NCI-H2171 (cell line): ENCODE data around the gene FAM131B.
"Not testable (repeated sequence)": the region's sequence is repeated elsewhere in the genome, so short reads cannot be mapped to it uniquely, and the experiment has no call there.

Source experiments
- DNase-seq: peaks from one replicate; lab custom pipeline; 2025; lab: John Stamatoyannopoulos, UW

FAM131B gene

GRCh38 chr7:143394777-143395176 lies 32.3 kb upstream of the FAM131B start:
- no peak for DNase-seq

GRCh38 chr7:143394068-143394467 lies 31.6 kb upstream of the FAM131B start:
- DNase-seq, result no peak

GRCh38 chr7:143393267-143394041 lies 30.9 kb upstream of the FAM131B start:
- DNase-seq, result no peak

GRCh38 chr7:143392875-143393266 lies 30.4 kb upstream of the FAM131B start:
- DNase-seq, result no peak

GRCh38 chr7:143392427-143392826 lies 29.9 kb upstream of the FAM131B start:
- DNase-seq, result not testable (repeated sequence)

DNA sequence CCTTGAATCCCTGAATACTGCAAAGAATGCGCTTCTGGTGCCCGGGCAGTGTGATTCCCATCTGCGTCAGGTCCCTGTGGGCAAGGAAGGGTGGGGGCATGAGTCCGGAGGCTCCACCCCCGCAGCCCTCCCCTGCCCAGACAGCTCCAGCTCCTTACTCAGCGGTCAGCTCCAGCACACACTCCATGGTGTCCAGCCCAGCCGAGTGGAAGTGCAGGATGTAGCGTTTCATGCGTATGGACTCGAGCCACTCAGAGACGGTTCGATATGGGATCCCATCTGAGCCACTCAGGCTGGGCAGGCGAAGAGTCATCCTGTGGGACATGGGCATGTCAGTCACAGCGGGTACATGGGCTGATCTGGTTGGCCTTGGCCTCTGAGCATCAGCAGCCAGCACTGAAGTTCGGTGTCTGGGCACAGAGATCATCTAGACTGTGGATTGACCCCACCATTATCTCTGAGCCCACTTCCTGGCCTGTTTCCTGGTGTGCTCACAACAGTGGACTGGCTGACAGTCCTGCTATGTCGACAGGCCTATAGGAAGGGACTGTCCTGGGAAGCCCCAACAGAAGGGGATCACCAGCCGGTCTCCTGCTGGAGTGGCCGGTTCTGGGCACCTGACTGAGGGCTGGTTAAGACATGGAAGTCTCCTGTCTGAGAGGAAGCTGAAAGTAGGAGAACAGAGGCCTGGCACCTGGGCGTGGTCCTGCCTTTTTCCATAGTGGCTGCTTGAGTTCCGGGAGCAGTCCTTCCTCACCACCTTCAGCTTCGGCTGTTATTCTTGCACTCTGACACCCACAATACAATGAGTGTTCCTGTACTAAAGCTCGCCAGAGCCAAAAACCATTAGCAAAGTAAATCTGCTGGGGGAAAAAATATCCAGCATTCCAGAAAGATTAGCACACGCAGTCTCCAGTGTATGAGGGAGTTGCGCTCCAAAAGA lies 29.2 kb upstream of the FAM131B start:
- DNase-seq, result no peak

GRCh38 chr7:143390773-143391317 lies 28.3 kb upstream of the FAM131B start:
- no peak for DNase-seq

DNA sequence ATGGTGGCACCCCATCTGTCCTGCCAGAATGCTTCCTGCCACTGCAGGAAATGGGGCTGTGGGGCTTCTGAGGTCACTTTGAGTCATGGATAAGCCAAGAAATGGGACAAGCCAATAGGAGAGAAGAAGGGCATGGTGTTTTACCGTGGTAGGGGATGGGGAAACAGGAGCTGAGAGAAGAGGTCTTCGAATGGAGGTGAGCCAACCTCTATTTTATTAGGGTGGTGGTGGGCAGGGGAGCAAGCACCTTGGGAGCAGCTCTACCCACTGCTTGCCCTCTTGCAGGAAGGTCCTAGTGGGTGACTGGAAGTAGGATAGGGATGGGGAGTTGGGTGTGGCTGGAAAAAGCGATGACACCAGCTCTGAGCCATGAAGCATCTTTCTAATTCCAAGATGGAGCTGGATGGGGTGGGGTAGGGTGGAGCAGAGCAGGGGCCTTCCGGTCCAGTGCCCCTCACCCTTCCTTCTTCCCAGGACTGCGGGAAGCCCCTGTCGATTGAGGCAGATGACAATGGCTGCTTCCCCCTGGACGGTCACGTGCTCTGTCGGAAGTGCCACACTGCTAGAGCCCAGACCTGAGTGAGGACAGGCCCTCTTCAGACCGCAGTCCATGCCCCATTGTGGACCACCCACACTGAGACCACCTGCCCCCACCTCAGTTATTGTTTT lies 27.7 kb upstream of the FAM131B start:
- no peak for DNase-seq

DNA sequence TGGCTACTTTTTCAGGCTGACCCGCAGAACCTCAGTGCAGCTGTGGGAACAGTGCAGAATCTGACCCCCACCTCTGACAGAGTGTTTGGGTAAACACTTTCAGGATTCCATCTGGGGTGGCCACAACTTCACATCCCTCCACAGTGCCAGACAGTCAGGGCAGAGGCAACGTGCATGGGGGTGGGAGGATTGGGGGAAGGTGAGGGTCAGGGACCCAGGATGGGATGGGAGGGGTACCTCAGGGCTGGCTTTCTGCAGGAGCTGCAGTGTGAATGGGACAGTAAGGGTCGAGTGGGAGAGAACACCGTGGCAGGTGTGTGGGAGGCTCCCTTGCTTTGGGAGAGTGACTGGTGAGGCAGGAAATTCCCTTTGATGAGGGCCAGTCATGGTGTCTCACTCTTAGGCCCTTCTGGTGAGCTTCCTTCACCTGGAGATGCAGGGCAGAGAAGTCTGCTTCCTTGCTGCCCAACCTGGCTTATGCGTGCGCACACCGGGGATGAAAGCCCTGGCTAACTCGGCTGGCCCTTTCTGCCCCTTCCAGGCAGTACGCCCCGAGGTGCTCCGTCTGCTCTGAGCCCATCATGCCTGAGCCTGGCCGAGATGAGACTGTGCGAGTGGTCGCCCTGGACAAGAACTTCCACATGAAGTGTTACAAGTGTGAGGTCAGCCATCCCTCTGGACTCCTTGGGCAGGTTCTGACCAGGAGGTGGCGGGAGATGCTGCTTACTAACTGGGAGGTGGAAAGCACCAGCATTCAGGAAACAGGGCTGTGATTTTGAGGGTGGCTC lies 27.0 kb upstream of the FAM131B start:
- no peak for DNase-seq

DNA sequence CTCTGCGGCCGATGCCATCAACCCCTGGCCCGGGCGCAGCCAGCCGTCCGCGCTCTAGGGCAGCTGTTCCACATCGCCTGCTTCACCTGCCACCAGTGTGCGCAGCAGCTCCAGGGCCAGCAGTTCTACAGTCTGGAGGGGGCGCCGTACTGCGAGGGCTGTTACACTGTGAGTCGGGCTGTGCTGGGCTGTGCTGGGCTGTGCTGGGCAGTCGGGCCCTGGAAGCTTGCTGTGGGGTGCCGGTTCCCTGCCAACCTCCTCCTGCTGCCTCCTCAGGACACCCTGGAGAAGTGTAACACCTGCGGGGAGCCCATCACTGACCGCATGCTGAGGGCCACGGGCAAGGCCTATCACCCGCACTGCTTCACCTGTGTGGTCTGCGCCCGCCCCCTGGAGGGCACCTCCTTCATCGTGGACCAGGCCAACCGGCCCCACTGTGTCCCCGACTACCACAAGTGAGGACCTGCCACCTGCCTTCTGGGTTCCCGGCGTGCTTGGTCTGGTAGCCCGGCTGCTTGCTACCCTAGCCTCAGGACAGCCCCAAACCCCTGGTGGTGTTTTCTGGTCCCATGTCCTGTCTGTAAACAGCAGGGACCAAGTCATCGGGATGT lies 26.1 kb upstream of the FAM131B start:
- no peak for DNase-seq

- DNase-seq, result no peak
Observed at GRCh38 chr7:143388051-143388450, 25.5 kb upstream of the FAM131B start.

- DNase-seq, result no peak
Observed at GRCh38 chr7:143387156-143387975, 24.9 kb upstream of the FAM131B start.

GRCh38 chr7:143385891-143386781 lies 23.6 kb upstream of the FAM131B start:
- DNase-seq, result no peak

DNA sequence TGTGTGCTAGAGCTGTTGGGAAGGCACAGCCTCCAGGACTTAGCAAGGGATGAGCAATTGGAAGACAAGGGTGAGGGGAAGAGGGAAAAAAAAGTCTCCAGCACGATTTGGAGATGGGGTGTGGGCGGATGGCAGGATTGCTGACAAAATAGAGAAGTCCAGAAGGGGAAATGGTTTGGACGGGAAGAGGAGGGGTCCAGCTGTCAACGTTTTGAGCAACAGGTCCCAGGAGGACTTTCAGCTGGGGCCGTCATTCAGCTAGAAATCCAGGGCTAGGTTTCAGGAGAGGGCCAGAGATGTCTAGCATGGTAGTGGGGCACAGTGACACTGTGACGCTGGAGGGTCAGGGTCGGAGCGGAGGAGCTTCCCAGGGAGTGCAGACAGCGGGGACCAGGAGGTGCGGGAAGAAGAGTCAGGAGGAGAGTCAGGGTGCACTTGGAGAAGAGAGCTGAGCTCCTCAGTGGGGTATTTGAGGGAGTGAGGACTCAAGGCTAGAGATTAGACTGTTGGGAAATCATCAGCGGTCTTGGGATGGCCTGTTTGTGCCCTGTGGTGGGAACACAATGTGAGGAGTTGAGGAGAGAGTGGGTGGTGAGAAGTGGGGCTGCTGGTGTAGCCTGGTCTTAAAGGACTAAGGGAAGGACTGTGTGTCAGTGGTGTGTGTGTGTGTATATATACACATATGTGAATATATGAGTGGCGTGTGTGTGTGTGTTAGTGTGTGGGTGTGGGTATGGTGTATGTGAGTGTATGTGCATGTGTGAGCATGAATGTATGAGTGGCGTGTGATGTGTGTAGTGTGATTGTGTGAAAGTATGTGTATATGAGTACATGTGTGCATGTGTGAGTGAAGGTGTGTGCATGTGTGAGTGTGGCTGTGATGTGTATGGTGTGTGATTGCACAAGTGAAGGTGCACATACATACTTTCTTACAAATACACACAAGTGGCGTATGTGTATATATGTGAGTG lies 22.4 kb upstream of the FAM131B start:
- DNase-seq, result no peak

- DNase-seq, result no peak
Observed at GRCh38 chr7:143384148-143384547, 21.6 kb upstream of the FAM131B start.

DNA sequence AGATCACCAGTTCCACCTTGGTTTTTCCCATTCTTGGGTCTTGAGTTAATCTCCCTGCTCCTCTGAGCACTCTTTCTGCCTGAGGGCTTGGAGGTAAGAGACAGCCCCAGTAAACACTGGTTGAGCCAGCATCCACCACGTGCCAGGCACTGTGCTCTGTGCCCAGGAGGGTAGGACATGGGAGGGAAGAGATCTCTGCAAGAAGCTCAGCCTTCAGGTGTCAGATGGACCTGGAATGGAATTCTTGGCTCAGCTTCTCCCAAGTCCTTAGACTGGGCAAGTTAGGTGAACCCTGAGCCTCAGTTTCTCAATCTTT lies 21.1 kb upstream of the FAM131B start:
- no peak for DNase-seq

DNA sequence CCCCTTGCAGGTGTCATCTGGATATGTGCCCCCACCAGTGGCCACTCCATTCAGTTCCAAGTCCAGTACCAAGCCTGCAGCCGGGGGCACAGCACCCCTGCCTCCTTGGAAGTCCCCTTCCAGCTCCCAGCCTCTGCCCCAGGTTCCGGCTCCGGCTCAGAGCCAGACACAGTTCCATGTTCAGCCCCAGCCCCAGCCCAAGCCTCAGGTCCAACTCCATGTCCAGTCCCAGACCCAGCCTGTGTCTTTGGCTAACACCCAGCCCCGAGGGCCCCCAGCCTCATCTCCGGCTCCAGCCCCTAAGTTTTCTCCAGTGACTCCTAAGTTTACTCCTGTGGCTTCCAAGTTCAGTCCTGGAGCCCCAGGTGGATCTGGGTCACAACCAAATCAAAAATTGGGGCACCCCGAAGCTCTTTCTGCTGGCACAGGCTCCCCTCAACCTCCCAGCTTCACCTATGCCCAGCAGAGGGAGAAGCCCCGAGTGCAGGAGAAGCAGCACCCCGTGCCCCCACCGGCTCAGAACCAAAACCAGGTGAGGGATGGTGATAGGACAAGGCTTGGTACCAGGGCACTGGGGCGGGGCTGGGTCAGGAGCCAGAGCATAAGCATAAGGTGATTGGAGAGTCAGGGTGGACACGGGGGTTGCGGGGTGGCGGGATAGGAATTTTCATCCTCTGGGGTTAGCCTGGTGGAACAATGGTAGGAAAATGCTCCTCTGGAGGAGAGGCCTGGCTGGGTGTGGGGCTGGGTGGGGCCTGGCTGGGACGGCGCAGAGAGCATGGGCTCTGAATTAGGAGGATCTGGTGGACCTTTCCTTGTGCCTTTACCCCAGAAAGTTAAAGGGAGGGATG lies 20.5 kb upstream of the FAM131B start:
- DNase-seq, result no peak
